GM19455 (cell line): ENCODE data around the gene TF.
"Not testable (repeated sequence)": the region's sequence is repeated elsewhere in the genome, so short reads cannot be mapped to it uniquely, and the experiment has no call there.

Source experiments
- ATAC-seq: cut with Tn5 transposase; IDR thresholded peaks from one replicate; pipeline ENCODE4 v1.9.1; 2021; ENCODE audit not compliant: unreplicated experiment

TF gene

GRCh38 chr3:133763797-133764683 is 17.8 kb downstream of the TF start:
- ATAC-seq = no peak

GRCh38 chr3:133765256-133765655 is 19.1 kb downstream of the TF start:
- ATAC-seq = no peak

- ATAC-seq = no peak
Observed at GRCh38 chr3:133767607-133768006, 21.4 kb downstream of the TF start.

- ATAC-seq = no peak
Observed at GRCh38 chr3:133769536-133769935, 23.3 kb downstream of the TF start.

GRCh38 chr3:133773732-133774131 is 27.5 kb downstream of the TF start:
- no peak for ATAC-seq

- no peak for ATAC-seq
Observed at GRCh38 chr3:133775309-133775708, 29.1 kb downstream of the TF start.

GRCh38 chr3:133775835-133776234 is 29.6 kb downstream of the TF start:
- ATAC-seq = no peak

GRCh38 chr3:133776794-133777438 is 30.7 kb downstream of the TF start:
- ATAC-seq = no peak

- ATAC-seq = no peak
Observed at GRCh38 chr3:133777807-133778568, 31.8 kb downstream of the TF start.

- ATAC-seq = no peak
Observed at GRCh38 chr3:133779626-133780203, 33.5 kb downstream of the TF start.

- ATAC-seq = not testable (repeated sequence)
Observed at GRCh38 chr3:133780756-133781155, 34.6 kb downstream of the TF start.

GRCh38 chr3:133781570-133781969 is 35.4 kb downstream of the TF start:
- no peak for ATAC-seq

- ATAC-seq = no peak
Observed at GRCh38 chr3:133782454-133782853, 36.3 kb downstream of the TF start.

GRCh38 chr3:133783762-133784161 is 37.6 kb downstream of the TF start:
- no peak for ATAC-seq

- no peak for ATAC-seq
Observed at GRCh38 chr3:133788024-133788423, 41.8 kb downstream of the TF start.

- no peak for ATAC-seq
Observed at GRCh38 chr3:133792171-133792763, 46.1 kb downstream of the TF start.

GRCh38 chr3:133797396-133798105 is 51.4 kb downstream of the TF start:
- no peak for ATAC-seq

- ATAC-seq = no peak
Observed at GRCh38 chr3:133799794-133800585, 53.8 kb downstream of the TF start.

- no peak for ATAC-seq
Observed at GRCh38 chr3:133803469-133803868, 57.3 kb downstream of the TF start.
